IPS-18c (cell line): ENCODE data around the gene KIF3C.
"Not testable (repeated sequence)": the region's sequence is repeated elsewhere in the genome, so short reads cannot be mapped to it uniquely, and the experiment has no call there.

ENCODE experiments used
- H3K4me3 ChIP-seq: 2 replicates; pipeline ENCODE4 v1.7.0; 2013; ENCODE audit warnings: low read depth, mild to moderate bottlenecking, low read length, moderate library complexity; ENCODE audit not compliant: insufficient read depth
- H3K9me3 ChIP-seq: one replicate; pipeline ENCODE4 v1.6.1; 2013; ENCODE audit warnings: mild to moderate bottlenecking, low read length, moderate library complexity; ENCODE audit not compliant: control insufficient read depth, insufficient read depth

Gene KIF3C

GRCh38 chr2:26002632-26003310 is 20.5 kb upstream of the KIF3C start:
- Histone ChIP-seq H3K4me3 (no peak overlapping the region), H3K9me3 (no peaks in the 10 kb centered on the region)

GRCh38 chr2:26001743-26002351 is 19.6 kb upstream of the KIF3C start:
- Histone ChIP-seq H3K4me3 (no peak overlapping the region), H3K9me3 (no peaks in the 10 kb centered on the region)

- H3K9me3 ChIP-seq, result no peaks in the 10 kb centered on the region
- no peak overlapping the region for H3K4me3 ChIP-seq
Measured at GRCh38 chr2:26000561-26001082, 18.3 kb upstream of the KIF3C start.

- not testable (repeated sequence) for H3K9me3 ChIP-seq, H3K4me3 ChIP-seq
Measured at GRCh38 chr2:25999406-25999805, 17.1 kb upstream of the KIF3C start.

DNA sequence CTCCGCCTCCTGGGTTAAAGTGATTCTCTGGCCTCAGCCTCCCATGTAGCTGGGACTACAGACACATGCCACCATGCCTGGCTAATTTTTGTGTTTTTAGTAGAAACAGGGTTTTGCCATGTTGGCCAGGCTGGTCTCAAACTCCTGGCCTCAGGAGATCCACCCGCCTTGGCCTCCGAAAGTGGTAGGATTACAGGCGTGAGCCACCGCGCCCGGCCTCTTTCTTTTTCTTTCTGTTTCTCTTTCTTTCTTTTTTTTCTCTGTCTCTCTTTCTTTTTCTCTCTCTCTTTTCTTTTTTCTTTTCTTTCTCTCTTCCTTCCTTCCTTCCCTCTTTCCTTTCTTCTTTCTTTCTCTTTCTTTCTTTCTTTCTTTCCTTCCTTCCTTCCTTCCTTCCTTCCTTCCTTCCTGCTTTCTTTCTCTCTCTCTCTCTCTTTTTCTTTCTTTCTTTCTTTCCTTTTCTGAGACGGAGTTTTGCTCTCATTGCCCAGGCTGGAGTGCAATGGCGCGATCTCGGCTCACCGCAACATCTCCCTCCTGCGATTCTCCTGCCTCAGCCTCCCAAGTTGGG is 16.6 kb upstream of the KIF3C start:
- H3K9me3 ChIP-seq, H3K4me3 ChIP-seq: not testable (repeated sequence)

DNA sequence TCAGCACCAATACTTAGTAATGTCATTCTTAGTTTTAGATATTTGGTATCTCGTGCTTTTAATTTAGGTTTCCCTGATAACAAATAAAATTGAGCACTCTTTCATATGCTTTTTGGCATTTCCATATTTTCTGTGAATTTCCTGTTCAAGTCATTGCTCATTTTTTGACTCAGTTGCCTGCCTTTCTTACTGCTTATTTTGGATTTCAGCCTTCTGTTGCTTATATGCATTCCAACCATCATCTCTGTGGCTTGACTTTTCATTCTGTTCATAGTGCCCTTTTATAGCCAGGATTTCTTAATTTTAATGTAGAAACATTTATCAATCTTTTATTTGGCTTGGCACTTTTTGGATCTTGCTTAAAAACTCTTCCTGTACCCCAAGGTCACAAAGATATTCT is 14.5 kb upstream of the KIF3C start:
- no peaks in the 10 kb centered on the region for H3K9me3 ChIP-seq

DNA sequence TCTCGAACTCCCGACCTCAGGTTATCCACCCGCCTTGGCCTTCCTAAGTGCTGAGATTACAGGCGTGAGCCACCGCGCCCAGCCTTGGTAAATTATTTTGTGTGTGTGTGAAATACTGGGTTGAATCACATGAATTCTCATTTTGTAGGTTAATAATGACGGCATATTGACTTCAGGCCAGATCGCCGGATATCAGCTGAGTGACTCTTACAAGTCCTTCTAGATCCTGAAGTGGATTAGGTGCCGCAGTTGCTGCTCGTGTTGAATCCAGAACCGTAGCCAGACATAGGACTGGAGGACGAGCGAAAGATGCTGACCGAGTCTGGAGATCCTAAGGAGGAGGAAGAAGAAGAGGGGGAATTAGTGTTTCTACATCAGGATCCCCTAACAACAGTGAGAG is 12.2 kb upstream of the KIF3C start:
- Histone ChIP-seq H3K9me3 (no peaks in the 10 kb centered on the region), H3K4me3 (no peak overlapping the region)

More for the DNA sequence above, 14.5 kb upstream of the KIF3C start:
- no peak overlapping the region for H3K4me3 ChIP-seq

DNA sequence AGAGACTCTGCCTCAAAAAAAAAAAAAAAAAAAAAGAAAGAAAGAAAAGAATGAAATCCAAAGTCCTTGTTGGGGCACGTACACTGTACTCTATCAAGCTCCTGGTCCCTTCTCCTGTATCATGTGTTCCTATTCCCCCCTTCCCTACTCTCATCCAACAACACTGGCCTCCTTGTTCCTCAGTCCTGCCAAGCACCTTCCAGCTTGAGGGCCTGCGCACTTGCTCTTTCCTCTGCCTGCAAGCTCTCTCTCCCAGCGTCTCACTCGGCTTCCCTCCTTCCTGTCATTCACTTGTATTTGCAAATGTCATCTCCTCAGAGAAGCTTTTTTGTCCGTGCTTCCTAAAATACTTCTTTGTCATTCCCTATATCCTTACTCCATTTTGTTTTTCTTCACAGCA is 10.8 kb upstream of the KIF3C start:
- H3K9me3 ChIP-seq, result no peaks in the 10 kb centered on the region
- H3K4me3 ChIP-seq, result no peak overlapping the region

DNA sequence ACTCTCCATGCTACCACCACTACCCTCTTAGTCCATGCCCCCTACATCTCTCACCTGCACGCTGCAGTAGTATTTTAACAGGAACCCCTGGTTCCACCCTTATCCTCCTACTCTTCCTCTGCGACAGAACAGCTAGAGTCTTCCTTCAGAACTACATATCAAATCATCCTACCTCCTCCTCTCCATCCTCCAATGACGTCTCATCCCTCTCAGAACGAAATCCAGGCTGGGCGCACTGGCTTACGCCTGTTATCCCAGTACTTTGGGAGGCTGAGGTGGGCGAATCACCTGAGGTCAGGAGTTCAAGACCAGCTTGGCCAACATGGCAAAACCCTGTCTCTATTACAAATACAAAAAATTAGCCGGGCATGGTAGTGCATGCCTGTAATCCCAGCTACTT is 10.3 kb upstream of the KIF3C start:
- H3K9me3 ChIP-seq, result no peaks in the 10 kb centered on the region

GRCh38 chr2:25991965-25992364 is 9.7 kb upstream of the KIF3C start:
- Histone ChIP-seq H3K9me3 (no peaks in the 10 kb centered on the region), H3K4me3 (no peak overlapping the region)

More for the DNA sequence above, 10.3 kb upstream of the KIF3C start:
- H3K4me3 ChIP-seq, result no peak overlapping the region

DNA sequence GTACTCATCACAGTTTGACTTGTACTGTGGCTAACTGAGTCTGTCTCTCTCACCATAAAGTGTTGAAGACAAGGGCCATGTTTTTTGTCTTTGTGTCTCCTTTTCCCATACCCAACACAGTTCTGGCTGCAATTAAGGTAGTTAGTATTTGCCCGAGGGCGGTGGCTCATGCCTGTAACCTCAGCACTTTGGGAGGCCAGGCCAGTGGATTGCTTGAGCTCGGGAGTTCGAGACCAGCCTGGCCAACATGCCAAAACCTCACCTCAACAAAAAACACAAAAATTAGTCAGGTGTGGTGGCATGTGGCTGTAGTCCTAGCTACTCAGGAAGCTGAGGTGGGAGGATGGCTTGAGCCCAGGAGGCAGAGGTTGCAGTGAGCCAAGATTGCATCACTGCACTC is 6.9 kb upstream of the KIF3C start:
- no peak overlapping the region for H3K4me3 ChIP-seq

GRCh38 chr2:25988134-25988533 is 5.8 kb upstream of the KIF3C start:
- Histone ChIP-seq H3K4me3 (no peak overlapping the region), H3K9me3 (no peaks in the 10 kb centered on the region)

More for the DNA sequence above, 6.9 kb upstream of the KIF3C start:
- H3K9me3 ChIP-seq, result no peaks in the 10 kb centered on the region

DNA sequence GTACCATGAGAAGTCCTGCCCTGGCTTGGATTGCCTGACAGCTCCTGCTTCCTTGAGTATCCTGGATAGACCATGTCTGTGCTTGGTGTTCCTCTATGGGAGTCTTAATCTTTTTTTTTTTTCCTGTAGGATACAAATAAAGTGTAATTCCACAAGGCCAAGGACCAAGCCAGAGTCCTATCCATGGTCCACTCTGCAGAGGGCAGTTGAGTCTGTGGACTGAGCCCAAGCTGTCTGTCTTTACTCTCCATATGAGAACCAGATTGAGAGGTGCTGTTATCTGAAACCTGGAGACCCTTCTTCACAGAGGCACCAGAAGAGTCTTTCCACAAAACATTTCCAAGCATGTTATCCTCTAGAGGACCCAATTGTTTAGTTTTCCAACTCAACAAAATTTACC is 1.4 kb upstream of the KIF3C start:
- no peaks in the 10 kb centered on the region for H3K9me3 ChIP-seq
- no peak overlapping the region for H3K4me3 ChIP-seq

DNA sequence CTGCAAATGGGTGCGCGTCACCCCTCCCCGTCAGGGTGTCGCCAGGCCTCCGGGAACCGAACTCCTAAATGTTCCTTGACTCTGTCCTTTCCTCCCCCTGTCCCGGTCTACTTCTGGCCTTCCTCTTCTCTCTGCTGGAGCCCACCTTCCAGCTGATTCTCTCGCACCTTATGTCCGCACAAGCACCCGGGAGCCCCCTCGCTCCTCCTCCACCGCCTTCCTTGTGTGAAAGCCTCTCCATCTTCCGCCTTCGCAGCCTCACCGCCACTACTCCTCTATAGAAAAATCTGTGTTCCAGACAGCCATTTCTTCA is 627 bp upstream of the KIF3C start:
- peak overlapping the region; percentile 81 for H3K4me3 ChIP-seq
- no peaks in the 10 kb centered on the region for H3K9me3 ChIP-seq

GRCh38 chr2:25981596-25982272 is 563 bp downstream of the KIF3C start:
- Histone ChIP-seq H3K9me3 (no peaks in the 10 kb centered on the region), H3K4me3 (peak overlapping the region; percentile 81)

GRCh38 chr2:25980951-25981350 is 1.3 kb downstream of the KIF3C start:
- Histone ChIP-seq H3K9me3 (no peaks in the 10 kb centered on the region), H3K4me3 (0 out of 2 replicates have a peak overlapping the region, but pooled peaks have one; percentile 16)

DNA sequence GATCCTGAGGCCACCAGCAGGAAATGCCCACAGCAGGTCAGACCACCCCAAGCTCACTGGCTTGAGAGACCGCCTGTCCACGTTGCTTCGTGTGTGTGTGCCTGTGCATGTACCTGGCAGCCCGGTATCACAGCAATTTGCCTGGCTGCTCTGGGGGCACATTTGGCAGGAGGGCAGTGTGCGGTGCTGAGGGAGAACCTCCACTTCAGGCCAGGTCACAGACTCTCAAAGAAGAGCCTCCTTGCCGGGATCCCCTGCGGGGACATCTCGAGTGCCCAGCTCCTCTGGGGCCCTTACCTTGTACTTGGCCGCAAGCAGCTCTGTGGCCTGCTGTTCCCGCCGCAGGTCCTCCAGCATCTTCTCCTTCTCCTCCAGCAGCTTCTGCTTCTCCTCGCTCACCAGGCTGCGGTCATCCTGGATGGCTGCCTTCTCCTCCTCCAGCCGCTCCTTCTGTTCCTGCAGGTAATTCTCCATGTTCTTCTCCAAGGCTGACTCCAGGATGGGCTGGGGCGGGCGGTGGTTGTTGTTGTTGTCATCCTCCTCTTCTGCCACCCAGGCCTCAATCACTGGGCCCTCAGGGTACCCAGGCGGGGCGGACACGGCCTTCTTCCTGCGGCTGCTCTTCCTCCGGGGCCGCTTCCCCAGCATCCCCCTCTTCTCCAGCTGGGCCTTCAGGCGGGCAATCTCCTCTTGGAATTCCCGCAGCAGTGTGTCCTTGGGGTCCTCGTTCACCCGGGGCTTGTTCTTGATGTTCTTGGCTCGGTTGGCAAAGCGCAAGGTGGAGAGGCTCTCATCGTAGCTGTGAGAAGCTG is 2.0 kb downstream of the KIF3C start:
- Histone ChIP-seq H3K9me3 (no peaks in the 10 kb centered on the region), H3K4me3 (no peak overlapping the region; the same call in 1 of the 2 replicates)
